IMR-90 (cell line): ENCODE results near the gene TMEM40. TPM values are rescaled to one million over a fixed set of nuclear protein-coding genes. Genes with fewer than 3 reads are reported as not detected.

ENCODE experiments used
- ATAC-seq: fragments of 200-7000 bp; cut with Tn5 transposase; 2 replicates; pipeline ENCODE4 v1.9.1; 2020; ENCODE audit warnings: low read depth, mild to moderate bottlenecking, moderate library complexity
- BruUV-seq: library from RNA; stranded (reverse); fragments of 400-500 nt; replicated peaks from 2 replicates; lab custom pipeline; 2021; lab: Mats Ljungman, UMichigan
- CTCF ChIA-PET: fragments of 300-600 bp; formaldehyde crosslinking; extraction: SDS; loops from one replicate; lab custom pipeline; 2021; ENCODE audit warnings: antibody characterized with exemption; lab: Yijun Ruan, JAX
- POLR2A ChIA-PET: fragments of 300-600 bp; sonication (Branson Sonifier 250); formaldehyde crosslinking; loops from one replicate; lab custom pipeline; 2022; ENCODE audit warnings: antibody characterized with exemption; ENCODE audit not compliant: unreplicated experiment; lab: Charles Lee
- DNase-seq: peaks from one replicate; pipeline ENCODE4 v3.0.0; 2013
- H2AFZ ChIP-seq: replicated peaks from 2 replicates; pipeline ENCODE3; 2013; ENCODE audit warnings: low read length, mild to moderate bottlenecking; ENCODE audit not compliant: poor library complexity
- H2AK5ac ChIP-seq: 2 replicates; pipeline ENCODE4 v1.6.1; 2013; ENCODE audit warnings: low read depth, low read length, inconsistent platforms
- H2AK9ac ChIP-seq: replicated peaks from 2 replicates; pipeline ENCODE3; 2013; ENCODE audit warnings: mild to moderate bottlenecking, low read depth, low read length, moderate library complexity; ENCODE audit not compliant: poor library complexity
- H2BK120ac ChIP-seq: 2 replicates; pipeline ENCODE4 v1.6.1; 2013; ENCODE audit warnings: low read depth, low read length, inconsistent platforms
- H2BK15ac ChIP-seq: 3 replicates; pipeline ENCODE4 v1.6.1; 2013; ENCODE audit warnings: low read depth, low read length, inconsistent platforms
- H2BK20ac ChIP-seq: 2 replicates; pipeline ENCODE4 v1.6.1; 2013; ENCODE audit warnings: low read depth, mild to moderate bottlenecking, inconsistent platforms, low read length, moderate library complexity
- H2BK5ac ChIP-seq: 2 replicates; pipeline ENCODE4 v1.6.1; 2013; ENCODE audit warnings: mild to moderate bottlenecking, low read depth, low read length, inconsistent platforms; ENCODE audit not compliant: poor library complexity, severe bottlenecking
- H3K14ac ChIP-seq: replicated peaks from 2 replicates; pipeline ENCODE4 v1.6.1; 2013; ENCODE audit warnings: low read depth, low read length, inconsistent platforms
- H3K18ac ChIP-seq: 2 replicates; pipeline ENCODE4 v1.6.1; 2013; ENCODE audit warnings: low read depth, low read length, control low read depth
- H3K23ac ChIP-seq: 2 replicates; pipeline ENCODE4 v1.6.1; 2013; ENCODE audit warnings: low read depth, low read length, inconsistent platforms
- H3K27ac ChIP-seq: 2 replicates; pipeline ENCODE4 v1.5.1; 2013; ENCODE audit warnings: mild to moderate bottlenecking, control low read depth, low read length; ENCODE audit not compliant: insufficient read depth
- H3K27me3 ChIP-seq: 2 replicates; pipeline ENCODE4 v1.6.1; 2013; ENCODE audit warnings: low read length; ENCODE audit not compliant: control insufficient read depth, insufficient read depth
- H3K36me3 ChIP-seq: 2 replicates; pipeline ENCODE4 v1.6.1; 2013; ENCODE audit warnings: low read length, mixed read lengths; ENCODE audit not compliant: control insufficient read depth, insufficient read depth
- H3K4ac ChIP-seq: 2 replicates; pipeline ENCODE4 v1.6.1; 2013; ENCODE audit warnings: low read depth, low read length, inconsistent platforms
- H3K4me1 ChIP-seq: 2 replicates; pipeline ENCODE4 v1.6.1; 2013; ENCODE audit warnings: low read length, mixed read lengths; ENCODE audit not compliant: control insufficient read depth, insufficient read depth
- H3K4me2 ChIP-seq: 2 replicates; pipeline ENCODE4 v1.6.1; 2013; ENCODE audit warnings: low read depth, mild to moderate bottlenecking, control low read depth, low read length, moderate library complexity
- H3K4me3 ChIP-seq: 2 replicates; pipeline ENCODE4 v1.5.1; 2013; ENCODE audit warnings: low read depth, mild to moderate bottlenecking, control low read depth, low read length, moderate library complexity; ENCODE audit not compliant: insufficient read depth
- H3K56ac ChIP-seq: 2 replicates; pipeline ENCODE4 v1.6.1; 2013; ENCODE audit warnings: low read length, inconsistent platforms; ENCODE audit not compliant: insufficient read depth; ENCODE audit errors: extremely low read depth
- H3K79me1 ChIP-seq, 2 experiments: 2 replicates each; pipeline ENCODE4 v1.6.1; 2013; ENCODE audit warnings: low read length in 2 of 2, inconsistent platforms in 1 of 2, low read depth in 1 of 2
- H3K9ac ChIP-seq: 2 replicates; pipeline ENCODE4 v1.6.1; 2013; ENCODE audit warnings: low read depth, low read length, control low read depth
- H3K9me1 ChIP-seq: 2 replicates; pipeline ENCODE4 v1.6.1; 2013; ENCODE audit warnings: low read length, inconsistent platforms; ENCODE audit not compliant: insufficient read depth
- H3K9me3 ChIP-seq: 2 replicates; pipeline ENCODE4 v1.6.1; 2013; ENCODE audit warnings: low read length; ENCODE audit not compliant: control insufficient read depth, insufficient read depth
- H4K20me1 ChIP-seq: 2 replicates; pipeline ENCODE4 v1.6.1; 2013; ENCODE audit warnings: low read length, inconsistent platforms; ENCODE audit not compliant: insufficient read depth
- H4K5ac ChIP-seq: 2 replicates; pipeline ENCODE4 v1.6.1; 2013; ENCODE audit warnings: mild to moderate bottlenecking, low read depth, low read length, control low read depth
- H4K8ac ChIP-seq, 2 experiments: 2 replicates each; pipeline ENCODE4 v1.6.1; 2013; ENCODE audit warnings: low read depth in 2 of 2, low read length in 2 of 2, control low read depth in 1 of 2, inconsistent platforms in 1 of 2
- H4K91ac ChIP-seq: 2 replicates; pipeline ENCODE4 v1.6.1; 2013; ENCODE audit warnings: low read depth, low read length, inconsistent platforms; ENCODE audit not compliant: insufficient read depth
- BHLHE40 ChIP-seq: fragments of 150-350 bp; IDR thresholded peaks from 2 replicates; pipeline ENCODE4 v1.6.1; 2016; ENCODE audit warnings: mild to moderate bottlenecking, low read depth, low read length
- CEBPB ChIP-seq: IDR thresholded peaks from 2 replicates; pipeline ENCODE4 v1.6.1; 2012; ENCODE audit warnings: low read depth, low read length, improper control_type of control experiment
- CHD1 ChIP-seq: IDR thresholded peaks from 2 replicates; pipeline ENCODE4 v1.6.1; 2012; ENCODE audit warnings: low read depth, low read length, improper control_type of control experiment
- CTCF ChIP-seq: conservative IDR thresholded peaks from 2 replicates; pipeline ENCODE4 v1.5.1; 2012; ENCODE audit warnings: mild to moderate bottlenecking, low read depth, low read length, improper control_type of control experiment
- ELK1 ChIP-seq: fragments of 150-350 bp; IDR thresholded peaks from 2 replicates; pipeline ENCODE4 v1.6.1; 2016; ENCODE audit warnings: low read depth, mild to moderate bottlenecking, low read length, moderate library complexity, borderline replicate concordance
- FOS ChIP-seq: fragments of 150-350 bp; IDR thresholded peaks from 2 replicates; pipeline ENCODE4 v1.6.1; 2016; ENCODE audit warnings: low read depth, low read length
- MAZ ChIP-seq: IDR thresholded peaks from 2 replicates; pipeline ENCODE4 v1.6.1; 2012; ENCODE audit warnings: low read depth, mild to moderate bottlenecking, low read length, improper control_type of control experiment, moderate library complexity, borderline replicate concordance
- NFE2L2 ChIP-seq: fragments of 150-350 bp; IDR thresholded peaks from 2 replicates; pipeline ENCODE4 v1.6.1; 2016; ENCODE audit warnings: low read depth, mild to moderate bottlenecking, low read length
- RCOR1 ChIP-seq: IDR thresholded peaks from 2 replicates; pipeline ENCODE4 v1.6.1; 2012; ENCODE audit warnings: mild to moderate bottlenecking, low read length, improper control_type of control experiment; ENCODE audit not compliant: insufficient replicate concordance
- RFX5 ChIP-seq: IDR thresholded peaks from 2 replicates; pipeline ENCODE4 v1.8.0; 2012; ENCODE audit warnings: low read depth, mild to moderate bottlenecking, low read length, moderate library complexity
- USF2 ChIP-seq: fragments of 150-350 bp; IDR thresholded peaks from 2 replicates; pipeline ENCODE4 v1.6.1; 2017; ENCODE audit warnings: mild to moderate bottlenecking, antibody characterized with exemption, low read length, low read depth
- WGBS, 2 experiments: methylation state at CpG; one replicate each; pipeline versions ENCODE4 v1.1.5 to v1.1.7; 2013; ENCODE audit warnings: missing lambda C conversion rate in 2 of 2; ENCODE audit not compliant: insufficient read length in 1 of 2; ENCODE audit errors: extremely low coverage in 2 of 2; 5-methylcytosine and 5-hydroxymethylcytosine counted together
- dilution Hi-C: fragments of 300-500 bp; cut with HindIII; formaldehyde crosslinking; loops from one replicate; pipeline ENCODE4 v1.14.3; 2018; ENCODE audit warnings: low sequenced_read_pairs; ENCODE audit not compliant: unreplicated experiment
- in situ Hi-C: fragments of 300-500 bp; cut with MboI; formaldehyde crosslinking; loops from 3 replicates; pipeline ENCODE4 v1.14.3; 2019; ENCODE audit warnings: low sequenced_read_pairs, inconsistent platforms, mixed read lengths
- intact Hi-C: fragments of 100-400 bp; cut with micrococcal nuclease; formaldehyde crosslinking; loops from 2 replicates; pipeline ENCODE4 v1.10.0; 2022
- polyA plus RNA-seq, 3 experiments: library from polyadenylated mRNA; depleted of rRNA; stranded (reverse); fragments of >200 nt; gene quantifications; 2 replicates each; pipeline ENCODE4 v1.2.3, GENCODE V29; 2012; ENCODE audit warnings: low replicate concordance in 1 of 3
- total RNA-seq: library from RNA; depleted of rRNA; stranded (reverse); fragments of >200 nt; gene quantifications from 2 replicates; pipeline ENCODE4 v1.2.3, GENCODE V29; 2012

The TMEM40 gene
- total and polyA plus RNA-seq, 2 of the 4 experiments (the other 2 are of a cell fraction) = 0.27 TPM; not detected in 1

- Histone ChIP-seq H2BK120ac (no peak overlapping the region), H3K56ac (no peak overlapping the region), H2BK20ac (no peak overlapping the region), H4K20me1 (no peaks in the 10 kb centered on the region), H2AFZ (no peak overlapping the region), H3K14ac (no peak overlapping the region), H4K91ac (no peak overlapping the region), H3K27ac (no peak overlapping the region), H2AK5ac (no peak overlapping the region), H3K9me3 (no peaks in the 10 kb centered on the region), H3K79me1 (no peaks in the 10 kb centered on the region), H4K5ac (no peak overlapping the region), H2BK15ac (no peak overlapping the region), H3K27me3 (no peaks in the 10 kb centered on the region), H3K4ac (no peak overlapping the region), H3K9ac (no peak overlapping the region), H3K23ac (no peak overlapping the region), H3K9me1 (no peaks in the 10 kb centered on the region), H2BK5ac (no peak overlapping the region), H3K4me3 (no peak overlapping the region), H3K36me3 (no peaks in the 10 kb centered on the region), H3K4me2 (no peak overlapping the region), H2AK9ac (no peak overlapping the region), H3K18ac (no peak overlapping the region), H4K8ac (no peak overlapping the region), H3K4me1 (no peaks in the 10 kb centered on the region)
- 100% methylated on average over 1 of the region's 4 CpGs; no CpG with 5 or more reads in 1 of the 2 experiments for WGBS, 2 experiments
- POLR2A ChIA-PET = interaction anchor here (0.5 kb wide), 1 partner anchor 255 kb away, joined by 3 read pairs; no protein-coding TSS in a partner anchor
- CTCF ChIA-PET = no interaction called here
- in situ Hi-C loops (no loop called here), intact Hi-C loops (no loop called here), dilution Hi-C loops (no loop called here)
- DNase-seq (no peak), ATAC-seq (no peak)
- no TSS peak for BruUV-seq
- no peak for TF ChIP-seq USF2
- TF ChIP-seq CTCF = no peak
- no peak for TF ChIP-seq RFX5
- TF ChIP-seq CHD1 = no peak
- no peak for TF ChIP-seq NFE2L2
- no peak for TF ChIP-seq BHLHE40
- no peak for TF ChIP-seq CEBPB
- TF ChIP-seq FOS = no peak
- TF ChIP-seq MAZ = no peak
- TF ChIP-seq ELK1 = no peak
- no peak for TF ChIP-seq RCOR1
Observed at GRCh38 chr3:12687948-12688347, 71.1 kb downstream of the TMEM40 start.
